ENCODE results near the gene RNF144A. TPM values are rescaled to one million over a fixed set of nuclear protein-coding genes. Genes with fewer than 3 reads are reported as not detected.

RNF144A gene
- total RNA-seq, 1 experiment from 2014 or later: 0.21 TPM

DNA sequence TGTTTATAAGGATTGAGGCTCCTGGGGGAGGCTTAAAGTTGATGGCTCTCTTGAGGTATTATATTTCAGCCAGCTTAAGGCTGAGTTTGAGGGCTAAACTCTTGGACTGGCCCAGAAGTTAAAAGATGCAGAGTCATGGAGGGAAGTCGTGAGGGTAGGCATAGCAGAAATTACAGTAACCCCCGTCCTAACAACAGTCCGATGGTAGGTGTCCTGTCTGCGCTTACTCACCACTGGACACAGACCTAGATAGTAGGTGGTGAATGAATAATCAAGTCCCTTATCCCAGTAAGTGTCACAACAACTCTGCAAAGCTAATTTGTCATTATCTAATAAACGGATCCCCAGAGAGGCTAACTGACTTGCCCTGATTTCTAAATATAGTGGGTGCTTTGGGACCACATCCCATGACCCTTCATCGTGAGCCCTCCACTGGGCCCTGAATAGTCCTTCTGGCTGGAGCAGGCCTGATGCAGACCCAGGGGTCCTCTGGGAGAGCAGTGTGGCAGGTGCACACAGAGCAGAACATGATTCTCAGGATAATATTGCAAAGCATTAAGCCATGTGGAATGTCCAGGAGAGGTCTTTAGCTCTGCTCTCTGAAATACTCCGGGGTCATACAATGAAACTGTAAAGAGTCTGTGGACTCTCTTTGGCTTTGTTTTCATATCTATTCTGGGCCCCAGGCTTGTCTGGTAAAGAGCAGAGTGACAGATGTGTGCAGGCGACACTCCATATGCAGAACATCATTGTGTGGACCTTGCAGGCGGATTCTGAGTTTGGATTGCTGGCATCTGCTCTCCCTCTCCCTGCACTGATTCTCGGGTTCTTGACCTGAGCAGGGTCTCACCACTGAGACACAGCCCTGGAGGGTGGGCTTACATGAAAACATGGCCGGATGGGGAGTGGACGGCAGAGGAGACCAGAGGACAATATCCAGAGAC lies 98.1 kb downstream of the RNF144A start:
- Mint-ChIP-seq H3K27me3 (ENCODE audit: insufficient read depth, unreplicated experiment) (peaks cover 35% of the 10 kb centered on the region), H3K27ac (ENCODE audit: low read depth, unreplicated experiment) (no peak overlapping the region), H3K36me3 (ENCODE audit: insufficient read depth, unreplicated experiment) (no peaks in the 10 kb centered on the region), H3K4me3 (ENCODE audit: unreplicated experiment) (no peak overlapping the region), H3K9me3 (ENCODE audit: unreplicated experiment) (no peaks in the 10 kb centered on the region), H3K4me1 (ENCODE audit: insufficient read depth, unreplicated experiment) (peaks cover 12% of the 10 kb centered on the region)
- POLR2A ChIA-PET: no interaction called here
- TF ChIP-seq, protein P1, sequence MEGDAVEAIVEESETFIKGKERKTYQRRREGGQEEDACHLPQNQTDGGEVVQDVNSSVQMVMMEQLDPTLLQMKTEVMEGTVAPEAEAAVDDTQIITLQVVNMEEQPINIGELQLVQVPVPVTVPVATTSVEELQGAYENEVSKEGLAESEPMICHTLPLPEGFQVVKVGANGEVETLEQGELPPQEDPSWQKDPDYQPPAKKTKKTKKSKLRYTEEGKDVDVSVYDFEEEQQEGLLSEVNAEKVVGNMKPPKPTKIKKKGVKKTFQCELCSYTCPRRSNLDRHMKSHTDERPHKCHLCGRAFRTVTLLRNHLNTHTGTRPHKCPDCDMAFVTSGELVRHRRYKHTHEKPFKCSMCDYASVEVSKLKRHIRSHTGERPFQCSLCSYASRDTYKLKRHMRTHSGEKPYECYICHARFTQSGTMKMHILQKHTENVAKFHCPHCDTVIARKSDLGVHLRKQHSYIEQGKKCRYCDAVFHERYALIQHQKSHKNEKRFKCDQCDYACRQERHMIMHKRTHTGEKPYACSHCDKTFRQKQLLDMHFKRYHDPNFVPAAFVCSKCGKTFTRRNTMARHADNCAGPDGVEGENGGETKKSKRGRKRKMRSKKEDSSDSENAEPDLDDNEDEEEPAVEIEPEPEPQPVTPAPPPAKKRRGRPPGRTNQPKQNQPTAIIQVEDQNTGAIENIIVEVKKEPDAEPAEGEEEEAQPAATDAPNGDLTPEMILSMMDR (IDR thresholded peaks at IDR 0.05; ENCODE audit: unreplicated experiment): no peak
- no peak for DNase-seq (ENCODE audit: unreplicated experiment)
- intact Hi-C loops (cut with micrococcal nuclease): no loop called here
- CTCF ChIA-PET: interaction anchor here (0.6 to 2.3 kb wide), 3 partner anchors 20 to 1684 kb away, joined by 3 to 7 read pairs (median 3); no protein-coding TSS in a partner anchor
- no TSS peak for BruUV-seq (replicated peaks)

DNA sequence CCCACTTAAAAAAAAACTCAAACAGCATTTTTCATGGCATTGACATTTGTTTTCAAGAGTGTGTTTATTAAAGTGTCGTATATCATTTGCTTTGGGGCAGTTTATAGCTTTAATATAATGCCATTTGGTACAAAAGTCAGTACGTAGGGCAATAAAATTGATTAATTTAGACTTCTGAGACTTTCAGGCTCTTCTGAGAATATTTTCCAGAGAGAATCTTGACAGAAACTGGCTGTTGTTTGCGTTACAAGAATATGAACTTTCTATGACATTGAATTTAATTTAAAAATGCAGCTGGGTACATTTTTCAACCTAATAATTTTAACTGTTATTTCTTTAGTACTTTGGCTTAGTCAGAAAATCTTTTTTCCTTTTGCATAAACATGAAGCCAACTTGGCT lies 98.9 kb downstream of the RNF144A start:
- BruUV-seq (replicated peaks): no TSS peak
- Mint-ChIP-seq H3K36me3 (ENCODE audit: insufficient read depth, unreplicated experiment) (no peaks in the 10 kb centered on the region), H3K27me3 (ENCODE audit: insufficient read depth, unreplicated experiment) (peaks cover 35% of the 10 kb centered on the region), H3K9me3 (ENCODE audit: unreplicated experiment) (no peaks in the 10 kb centered on the region), H3K4me1 (ENCODE audit: insufficient read depth, unreplicated experiment) (peaks cover 5% of the 10 kb centered on the region), H3K4me3 (ENCODE audit: unreplicated experiment) (no peak overlapping the region), H3K27ac (ENCODE audit: low read depth, unreplicated experiment) (no peak overlapping the region)
- intact Hi-C loops (cut with micrococcal nuclease): no loop called here
- POLR2A ChIA-PET: no interaction called here
- CTCF ChIA-PET: interaction anchor here (1.0 to 2.3 kb wide), 2 partner anchors 20 to 27 kb away, joined by 3 to 7 read pairs; no protein-coding TSS in a partner anchor
- TF ChIP-seq, protein P1 (IDR thresholded peaks at IDR 0.05; ENCODE audit: unreplicated experiment): no peak
- no peak for DNase-seq (ENCODE audit: unreplicated experiment)

DNA sequence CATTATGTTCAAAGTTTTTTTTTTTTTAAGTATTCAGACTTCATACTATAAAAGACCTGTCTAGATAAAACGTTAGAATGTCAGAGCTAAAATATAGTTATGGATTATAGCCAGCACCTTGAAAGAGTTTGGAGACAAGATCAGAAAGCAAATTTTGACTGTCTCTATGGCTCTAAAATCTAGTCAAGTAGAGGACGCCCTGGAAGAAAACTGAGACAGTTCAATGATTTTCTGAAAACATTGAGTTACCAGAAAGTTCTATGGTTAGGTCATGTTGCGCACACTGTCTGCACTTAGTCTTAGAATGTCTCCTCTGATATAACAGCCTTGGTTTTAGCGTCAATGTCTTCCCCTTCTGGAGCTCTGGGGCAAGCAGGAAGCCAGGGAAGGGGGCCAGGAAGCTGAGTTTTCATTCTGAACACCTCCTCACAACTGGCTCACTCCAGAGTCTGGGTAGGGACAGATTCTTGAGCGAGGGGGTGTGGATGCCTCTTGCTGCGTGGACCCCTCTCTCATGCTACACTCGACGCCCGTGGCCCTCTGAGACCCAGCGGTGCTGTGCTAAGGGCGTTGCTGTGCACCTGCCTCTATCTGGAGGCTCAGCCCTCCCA lies 99.5 kb downstream of the RNF144A start:
- no peak for DNase-seq (ENCODE audit: unreplicated experiment)
- no TSS peak for BruUV-seq (replicated peaks)
- POLR2A ChIA-PET: no interaction called here
- Mint-ChIP-seq H3K27me3 (ENCODE audit: insufficient read depth, unreplicated experiment) (peaks cover 35% of the 10 kb centered on the region), H3K9me3 (ENCODE audit: unreplicated experiment) (no peaks in the 10 kb centered on the region), H3K4me3 (ENCODE audit: unreplicated experiment) (no peak overlapping the region), H3K36me3 (ENCODE audit: insufficient read depth, unreplicated experiment) (no peaks in the 10 kb centered on the region), H3K4me1 (ENCODE audit: insufficient read depth, unreplicated experiment) (peaks cover 5% of the 10 kb centered on the region), H3K27ac (ENCODE audit: low read depth, unreplicated experiment) (no peak overlapping the region)
- CTCF ChIA-PET: interaction anchor here (1.0 to 1.8 kb wide), 2 partner anchors 20 to 27 kb away, joined by 3 to 7 read pairs; no protein-coding TSS in a partner anchor
- TF ChIP-seq, protein P1 (IDR thresholded peaks at IDR 0.05; ENCODE audit: unreplicated experiment): no peak
- intact Hi-C loops (cut with micrococcal nuclease): no loop called here

DNA sequence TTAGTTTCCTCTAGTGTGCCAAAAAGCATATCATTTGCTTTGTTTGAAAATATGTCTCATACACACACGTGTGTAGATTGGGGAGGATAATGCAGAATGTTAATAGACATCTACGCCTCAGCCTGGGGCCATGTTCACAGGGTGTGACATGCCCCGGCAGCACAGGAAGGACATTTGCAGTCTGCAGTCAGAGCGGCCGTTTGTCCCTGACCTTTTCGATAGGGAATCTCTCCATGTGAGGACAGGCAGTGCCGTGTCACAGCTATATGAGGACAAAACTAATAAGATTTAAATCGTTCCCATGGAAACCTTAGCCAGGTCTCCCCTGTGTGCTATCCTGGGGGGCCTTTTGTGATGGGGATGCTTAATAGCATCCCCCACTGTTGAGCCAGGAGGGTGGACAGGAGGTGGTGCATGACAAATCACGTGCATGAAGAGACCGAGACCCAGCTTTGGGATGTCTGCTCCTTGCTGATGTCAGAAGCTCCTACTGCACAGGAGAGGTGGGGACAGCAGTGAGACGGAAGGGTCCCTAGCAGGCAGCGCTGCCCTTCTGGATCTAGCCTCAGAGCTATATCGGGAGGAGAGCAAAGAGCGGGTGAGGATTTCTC lies 100.6 kb downstream of the RNF144A start:
- Mint-ChIP-seq H3K4me1 (ENCODE audit: insufficient read depth, unreplicated experiment) (peaks cover 14% of the 10 kb centered on the region), H3K27me3 (ENCODE audit: insufficient read depth, unreplicated experiment) (peaks cover 35% of the 10 kb centered on the region), H3K27ac (ENCODE audit: low read depth, unreplicated experiment) (no peak overlapping the region), H3K36me3 (ENCODE audit: insufficient read depth, unreplicated experiment) (no peaks in the 10 kb centered on the region), H3K4me3 (ENCODE audit: unreplicated experiment) (no peak overlapping the region), H3K9me3 (ENCODE audit: unreplicated experiment) (no peaks in the 10 kb centered on the region)
- TF ChIP-seq, protein P1 (IDR thresholded peaks at IDR 0.05; ENCODE audit: unreplicated experiment): no peak
- intact Hi-C loops (cut with micrococcal nuclease): no loop called here
- POLR2A ChIA-PET: no interaction called here
- CTCF ChIA-PET: interaction anchor here (1.8 kb wide), 1 partner anchor 26 kb away, joined by 7 read pairs; no protein-coding TSS in a partner anchor
- DNase-seq (ENCODE audit: unreplicated experiment): no peak
- BruUV-seq (replicated peaks): no TSS peak

Data from MCF 10A (cell line).